ENCODE measurements around the gene DDR1.

DNA sequence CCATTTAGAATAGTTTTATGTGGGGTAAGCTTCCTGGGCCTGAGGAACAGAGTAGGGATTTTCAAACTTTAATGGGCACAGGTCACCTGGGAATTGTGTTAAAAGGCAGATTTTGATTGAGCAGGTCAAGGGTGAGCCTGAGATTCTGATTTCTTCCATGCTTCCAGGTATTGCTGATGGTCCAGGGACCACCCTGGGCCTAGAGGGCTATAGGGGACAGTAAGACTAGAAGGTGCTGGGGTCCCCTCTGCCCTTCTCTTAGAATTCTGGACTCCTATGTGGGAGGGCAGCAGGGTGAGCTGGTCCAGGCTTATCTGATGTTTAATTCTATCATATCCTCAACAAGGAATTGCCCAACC is 2.6 kb downstream of the DDR1 start:
- TF ChIP-seq GLIS3 (CRISPR knock-in tag; IDR thresholded peaks at IDR 0.05) (no peak), TOX (CRISPR knock-in tag; IDR thresholded peaks at IDR 0.05; ENCODE audit: borderline replicate concordance) (no peak), PATZ1 (CRISPR knock-in tag; IDR thresholded peaks at IDR 0.05; ENCODE audit: borderline replicate concordance) (no peak), ZC3H10 (CRISPR knock-in tag; IDR thresholded peaks at IDR 0.05) (no peak), RARB (CRISPR knock-in tag; IDR thresholded peaks at IDR 0.05) (no peak), TSHZ2 (CRISPR knock-in tag; IDR thresholded peaks at IDR 0.05) (no peak), CSRNP3 (CRISPR knock-in tag; IDR thresholded peaks at IDR 0.05) (no peak)
